HG03045 (cell line): ENCODE results near the gene BCR.

ENCODE experiments used
- ATAC-seq: cut with Tn5 transposase; IDR thresholded peaks from one replicate; pipeline ENCODE4 v1.9.1; 2021; ENCODE audit warnings: mild to moderate bottlenecking, moderate library complexity; ENCODE audit not compliant: unreplicated experiment

The BCR gene

GRCh38 chr22:23150762-23151161 is 29.5 kb upstream of the BCR start:
- ATAC-seq: no peak

- ATAC-seq: no peak
Measured at GRCh38 chr22:23151827-23152226, 28.5 kb upstream of the BCR start.

DNA sequence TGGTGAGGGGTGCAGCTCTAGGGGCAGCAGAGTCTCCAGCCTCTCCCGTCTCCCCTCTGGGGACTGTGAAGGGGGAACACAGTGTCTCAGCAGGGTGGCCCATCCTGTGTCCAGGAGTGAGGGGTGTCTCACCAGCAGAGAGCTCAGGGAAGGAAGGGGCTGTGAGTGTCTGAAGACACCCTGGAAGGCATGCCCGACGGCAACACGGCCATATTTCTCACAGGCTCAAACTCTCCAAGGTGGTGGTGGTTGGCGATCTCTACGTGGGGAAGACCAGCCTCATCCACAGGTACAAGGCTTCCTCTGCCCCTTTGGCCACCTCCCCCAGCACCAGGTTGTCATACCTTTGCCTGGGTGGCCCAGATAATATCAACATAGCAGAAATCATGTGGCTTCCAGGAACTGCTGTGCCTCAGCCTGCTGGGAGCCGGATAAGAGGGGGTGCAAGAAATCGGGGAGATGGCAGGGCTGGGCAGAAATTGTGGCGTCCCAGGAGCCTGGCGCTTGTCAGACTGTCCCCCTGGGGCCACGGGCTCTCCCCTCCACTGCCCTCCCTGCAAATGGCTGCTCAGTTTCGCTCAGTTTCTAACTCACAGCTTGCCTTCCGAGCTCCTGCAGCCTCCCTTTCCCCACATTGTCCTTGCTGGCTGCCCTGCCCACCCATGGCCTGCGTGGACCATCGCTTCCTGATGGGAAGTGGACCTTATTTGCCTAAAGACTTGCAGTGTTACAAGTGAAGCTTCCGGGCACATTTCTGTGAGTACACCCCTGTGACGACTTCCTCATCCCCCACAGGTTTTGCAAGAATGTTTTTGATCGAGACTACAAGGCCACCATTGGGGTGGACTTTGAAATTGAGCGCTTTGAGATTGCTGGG is 27.8 kb upstream of the BCR start:
- ATAC-seq: no peak

DNA sequence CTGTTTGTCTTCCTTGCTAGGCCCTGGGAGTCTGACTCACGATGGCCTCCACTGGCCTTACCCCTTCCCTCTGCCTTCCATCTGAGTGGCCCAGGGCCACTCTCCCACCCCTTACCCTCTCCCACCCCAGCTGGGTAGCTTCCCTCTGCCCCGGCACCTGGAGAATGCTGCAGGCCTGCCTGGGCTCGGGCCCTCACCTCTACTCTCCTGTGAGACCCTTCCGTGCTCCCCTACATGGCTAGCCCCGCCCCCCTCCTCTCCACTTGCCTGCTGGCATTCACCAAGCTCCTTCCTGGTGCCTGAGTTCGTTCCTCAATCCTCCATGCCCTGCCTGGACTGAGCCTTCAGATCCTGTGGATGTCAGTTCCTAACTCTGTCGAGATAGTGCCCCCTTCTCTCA is 26.3 kb upstream of the BCR start:
- ATAC-seq: no peak

- no peak for ATAC-seq
Measured at GRCh38 chr22:23154461-23154860, 25.8 kb upstream of the BCR start.

DNA sequence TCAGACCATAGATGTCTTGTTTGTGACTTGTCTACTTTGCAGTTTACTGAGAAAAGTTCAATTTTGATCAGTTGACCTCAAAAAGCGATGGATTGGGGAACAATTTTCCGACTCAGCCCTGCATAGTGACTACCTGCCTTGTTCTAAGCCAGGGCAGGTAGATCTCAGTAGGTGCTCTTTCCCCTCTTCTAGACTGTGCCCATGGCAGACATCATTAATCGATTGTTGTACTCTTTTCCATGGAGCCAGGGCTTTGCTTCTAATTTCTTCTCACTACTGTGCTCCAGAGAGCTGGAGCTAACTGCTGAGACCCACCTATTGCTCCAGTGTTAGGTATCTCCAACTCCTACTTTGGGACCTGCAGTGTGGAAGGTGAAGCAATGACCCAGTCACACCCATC is 25.2 kb upstream of the BCR start:
- ATAC-seq: no peak

DNA sequence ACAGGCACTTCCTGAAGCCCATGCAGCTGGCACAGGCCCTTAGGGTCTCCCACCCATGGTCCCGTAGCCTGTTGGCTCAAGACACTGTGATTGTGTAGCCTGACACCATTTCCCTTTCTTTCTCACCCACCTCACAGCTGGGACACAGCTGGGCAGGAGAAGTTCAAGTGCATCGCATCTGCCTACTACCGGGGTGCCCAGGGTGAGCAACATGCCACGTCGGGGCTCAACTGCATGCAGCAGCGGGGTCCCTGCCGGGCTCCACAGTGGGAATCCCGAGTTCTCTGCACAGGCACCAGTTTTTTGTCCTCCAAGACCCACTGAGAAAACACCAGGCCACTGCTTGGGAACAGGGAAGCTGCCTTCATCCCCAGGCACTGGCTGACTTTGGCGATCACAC is 24.5 kb upstream of the BCR start:
- no peak for ATAC-seq

GRCh38 chr22:23156286-23156685 is 24.0 kb upstream of the BCR start:
- no peak for ATAC-seq

- ATAC-seq: no peak
Measured at GRCh38 chr22:23157560-23158515, 22.5 kb upstream of the BCR start.

GRCh38 chr22:23158516-23159290 is 21.6 kb upstream of the BCR start:
- no peak for ATAC-seq

GRCh38 chr22:23159291-23159630 is 21.0 kb upstream of the BCR start:
- no peak for ATAC-seq

- ATAC-seq: no peak
Measured at GRCh38 chr22:23161029-23161428, 19.3 kb upstream of the BCR start.

- no peak for ATAC-seq
Measured at GRCh38 chr22:23161574-23161973, 18.7 kb upstream of the BCR start.

DNA sequence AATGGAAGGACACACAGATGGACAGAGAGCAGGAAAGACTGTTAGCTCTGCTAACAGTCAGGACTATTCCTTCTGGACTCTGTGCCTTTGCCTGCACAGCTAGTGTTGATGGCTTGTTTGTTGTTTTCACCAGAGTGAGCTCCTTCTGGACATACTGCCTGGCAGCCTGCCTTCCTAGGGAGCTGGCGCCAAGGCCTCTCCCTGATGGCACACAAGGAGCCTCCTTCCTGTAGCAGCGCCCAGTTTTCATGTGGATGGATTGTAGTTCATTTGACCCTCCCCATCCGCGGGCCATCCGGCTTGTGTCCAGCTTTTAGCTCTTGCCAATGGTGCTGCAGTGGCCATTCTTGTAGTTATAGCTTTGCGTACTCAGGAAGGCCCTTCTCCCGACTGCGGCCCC is 16.6 kb upstream of the BCR start:
- ATAC-seq: no peak

- ATAC-seq: no peak
Measured at GRCh38 chr22:23164091-23164490, 16.2 kb upstream of the BCR start.

GRCh38 chr22:23166042-23166831 is 14.1 kb upstream of the BCR start:
- ATAC-seq: no peak

- ATAC-seq: no peak
Measured at GRCh38 chr22:23166841-23167616, 13.3 kb upstream of the BCR start.

DNA sequence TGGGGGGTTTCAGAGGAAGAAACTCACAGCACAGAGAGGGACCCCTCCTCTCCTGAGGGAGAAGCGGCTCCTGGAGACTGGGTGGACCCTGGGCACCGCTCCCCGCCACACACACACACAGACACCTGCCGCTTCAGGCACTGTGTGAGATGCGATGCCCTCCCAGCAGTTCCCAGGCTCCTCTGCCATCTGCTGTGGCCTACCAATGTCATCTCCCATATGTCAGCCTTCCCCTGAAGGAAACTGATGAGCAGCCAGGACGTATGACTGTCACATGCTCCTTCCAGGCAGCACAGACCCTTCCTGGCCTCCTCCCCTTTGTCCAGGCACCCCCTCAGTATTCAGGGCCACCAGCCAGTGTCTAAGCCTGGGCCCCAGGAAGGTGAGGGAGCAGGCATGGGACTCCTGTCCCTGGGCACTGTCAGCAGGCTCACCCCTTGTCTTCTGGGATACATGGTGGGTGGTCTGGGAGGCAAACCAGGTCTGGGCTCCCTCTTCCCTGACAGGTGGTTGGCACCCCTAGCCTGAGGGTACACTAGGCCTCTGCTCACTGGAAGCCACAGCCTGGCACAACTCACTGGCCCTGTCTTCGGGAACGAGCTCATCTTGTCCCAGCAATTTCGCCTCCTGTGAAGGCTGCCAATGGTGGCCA is 11.8 kb upstream of the BCR start:
- no peak for ATAC-seq

DNA sequence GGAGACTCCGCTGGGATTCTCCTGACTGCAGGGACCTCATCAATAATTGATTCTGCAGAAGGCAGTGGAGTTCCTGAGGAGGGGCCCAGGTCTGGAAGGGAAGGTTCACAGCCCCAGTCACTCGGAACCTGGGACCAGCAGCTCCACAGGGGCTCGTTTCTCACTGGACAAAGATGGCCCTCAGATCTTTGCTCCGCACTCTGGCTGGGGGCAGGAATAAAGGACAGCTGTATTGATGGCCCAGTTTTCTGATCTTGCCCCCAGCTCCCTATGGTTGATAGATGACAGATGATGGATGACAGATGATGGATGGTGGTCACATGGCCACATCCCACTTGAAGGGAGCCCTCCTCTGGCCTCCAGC is 11.3 kb upstream of the BCR start:
- ATAC-seq: no peak
